ENCODE data around the gene SMIM12. TPM values are rescaled to one million over a fixed set of nuclear protein-coding genes. Genes with fewer than 3 reads are reported as not detected.

SMIM12 gene
- total RNA-seq, 1 experiment from 2014 or later = 41.4 TPM

DNA sequence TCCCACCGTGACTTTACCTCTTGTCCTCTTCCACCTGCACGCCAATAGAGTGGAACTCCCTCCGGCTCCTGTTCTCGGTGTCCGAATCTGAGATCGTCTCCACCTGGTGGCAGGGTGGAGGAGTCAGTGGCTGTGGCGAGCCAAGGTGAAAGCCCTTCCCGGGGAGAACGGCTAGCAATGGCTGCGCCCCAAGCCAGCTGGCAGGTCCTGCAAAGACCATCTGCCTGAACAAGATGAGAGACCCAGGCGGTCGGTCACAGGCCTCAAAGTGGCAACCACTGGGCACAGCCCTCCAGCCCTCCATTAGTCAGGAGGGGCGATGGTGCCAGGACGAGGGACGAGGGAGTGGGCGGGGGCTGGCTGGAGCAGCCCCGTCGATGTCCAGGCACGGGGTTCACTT lies 25.4 kb upstream of the SMIM12 start:
- TF ChIP-seq, protein P1, sequence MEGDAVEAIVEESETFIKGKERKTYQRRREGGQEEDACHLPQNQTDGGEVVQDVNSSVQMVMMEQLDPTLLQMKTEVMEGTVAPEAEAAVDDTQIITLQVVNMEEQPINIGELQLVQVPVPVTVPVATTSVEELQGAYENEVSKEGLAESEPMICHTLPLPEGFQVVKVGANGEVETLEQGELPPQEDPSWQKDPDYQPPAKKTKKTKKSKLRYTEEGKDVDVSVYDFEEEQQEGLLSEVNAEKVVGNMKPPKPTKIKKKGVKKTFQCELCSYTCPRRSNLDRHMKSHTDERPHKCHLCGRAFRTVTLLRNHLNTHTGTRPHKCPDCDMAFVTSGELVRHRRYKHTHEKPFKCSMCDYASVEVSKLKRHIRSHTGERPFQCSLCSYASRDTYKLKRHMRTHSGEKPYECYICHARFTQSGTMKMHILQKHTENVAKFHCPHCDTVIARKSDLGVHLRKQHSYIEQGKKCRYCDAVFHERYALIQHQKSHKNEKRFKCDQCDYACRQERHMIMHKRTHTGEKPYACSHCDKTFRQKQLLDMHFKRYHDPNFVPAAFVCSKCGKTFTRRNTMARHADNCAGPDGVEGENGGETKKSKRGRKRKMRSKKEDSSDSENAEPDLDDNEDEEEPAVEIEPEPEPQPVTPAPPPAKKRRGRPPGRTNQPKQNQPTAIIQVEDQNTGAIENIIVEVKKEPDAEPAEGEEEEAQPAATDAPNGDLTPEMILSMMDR (IDR thresholded peaks at IDR 0.05; ENCODE audit: unreplicated experiment) = no peak
- POLR2A ChIA-PET = interaction anchor here (1.8 kb wide), 1 partner anchor 25 kb away, joined by 4 read pairs; the partner anchor contains the start of gene SMIM12
- no peak for DNase-seq (ENCODE audit: unreplicated experiment)
- Mint-ChIP-seq H3K27ac (ENCODE audit: low read depth, unreplicated experiment) (no peak overlapping the region), H3K9me3 (ENCODE audit: unreplicated experiment) (no peaks in the 10 kb centered on the region), H3K27me3 (ENCODE audit: insufficient read depth, unreplicated experiment) (peaks cover 16% of the 10 kb centered on the region), H3K4me3 (ENCODE audit: unreplicated experiment) (no peak overlapping the region), H3K4me1 (ENCODE audit: insufficient read depth, unreplicated experiment) (no peaks in the 10 kb centered on the region), H3K36me3 (ENCODE audit: insufficient read depth, unreplicated experiment) (no peaks in the 10 kb centered on the region)
- intact Hi-C loops (cut with micrococcal nuclease) = no loop called here
- CTCF ChIA-PET = interaction anchor here (1.0 to 1.2 kb wide), 2 partner anchors 17 to 23 kb away, joined by 4 read pairs; no protein-coding TSS in a partner anchor
- BruUV-seq (replicated peaks) = no TSS peak

DNA sequence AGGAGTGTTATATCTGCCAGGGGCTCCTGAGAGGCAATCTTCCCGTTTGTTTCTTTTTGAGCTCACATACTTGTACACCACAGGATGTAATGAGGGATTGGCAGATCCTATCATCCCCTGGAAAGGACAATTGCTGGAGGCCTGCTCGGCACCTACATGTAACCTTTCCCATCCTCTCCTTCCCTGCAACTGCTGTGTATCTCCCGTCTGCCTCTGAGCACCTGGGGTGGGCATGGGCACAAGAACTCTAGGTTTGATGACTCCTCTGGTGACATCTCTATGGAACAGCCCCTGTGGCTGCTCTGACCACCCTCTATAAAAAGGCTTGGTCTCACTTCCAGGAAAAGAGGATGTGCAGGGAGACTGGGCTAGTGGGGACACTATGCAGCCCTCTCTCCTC lies 25.0 kb upstream of the SMIM12 start:
- H3K27ac Mint-ChIP-seq (ENCODE audit: low read depth, unreplicated experiment) = no peak overlapping the region
- peaks cover 16% of the 10 kb centered on the region for H3K27me3 Mint-ChIP-seq (ENCODE audit: insufficient read depth, unreplicated experiment)
- TF ChIP-seq, protein P1 (IDR thresholded peaks at IDR 0.05; ENCODE audit: unreplicated experiment) = no peak
- H3K4me1 Mint-ChIP-seq (ENCODE audit: insufficient read depth, unreplicated experiment) = no peaks in the 10 kb centered on the region
- ChIA-PET POLR2A (interaction anchor here (1.8 kb wide), 1 partner anchor 25 kb away, joined by 4 read pairs; the partner anchor contains the start of gene SMIM12), CTCF (interaction anchor here (0.5 to 1.2 kb wide), 3 partner anchors 17 to 140 kb away, joined by 3 to 4 read pairs (median 3); no protein-coding TSS in a partner anchor)
- BruUV-seq (replicated peaks) = no TSS peak
- H3K4me3 Mint-ChIP-seq (ENCODE audit: unreplicated experiment) = no peak overlapping the region
- H3K9me3 Mint-ChIP-seq (ENCODE audit: unreplicated experiment) = no peaks in the 10 kb centered on the region
- H3K36me3 Mint-ChIP-seq (ENCODE audit: insufficient read depth, unreplicated experiment) = no peaks in the 10 kb centered on the region
- intact Hi-C loops (cut with micrococcal nuclease) = no loop called here
- no peak for DNase-seq (ENCODE audit: unreplicated experiment)

DNA sequence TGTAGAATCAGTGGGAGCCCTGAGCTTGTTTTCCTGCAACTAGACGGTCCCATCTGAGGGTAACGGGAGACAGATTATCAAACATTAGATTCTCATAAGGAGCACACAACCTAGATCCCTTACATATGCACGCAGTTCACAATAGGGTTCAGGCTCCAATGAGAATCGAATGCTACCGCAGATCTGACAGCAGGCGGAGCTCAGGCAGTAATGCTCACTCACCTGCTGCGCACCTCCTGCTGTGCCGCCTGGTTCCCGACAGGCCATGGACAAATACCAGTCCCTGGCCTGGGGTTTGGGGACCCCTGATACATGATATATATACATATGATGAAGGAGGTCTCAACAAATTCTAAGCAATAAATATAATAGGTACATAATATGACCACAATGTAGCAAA lies 19.7 kb upstream of the SMIM12 start:
- ChIA-PET CTCF (interaction anchor here (0.6 to 1.4 kb wide), 3 partner anchors 12 to 239 kb away, joined by 3 to 5 read pairs (median 3); no protein-coding TSS in a partner anchor), POLR2A (no interaction called here)
- Mint-ChIP-seq H3K27me3 (ENCODE audit: insufficient read depth, unreplicated experiment) (peaks cover 55% of the 10 kb centered on the region), H3K4me1 (ENCODE audit: insufficient read depth, unreplicated experiment) (no peaks in the 10 kb centered on the region), H3K4me3 (ENCODE audit: unreplicated experiment) (no peak overlapping the region), H3K36me3 (ENCODE audit: insufficient read depth, unreplicated experiment) (no peaks in the 10 kb centered on the region), H3K27ac (ENCODE audit: low read depth, unreplicated experiment) (no peak overlapping the region), H3K9me3 (ENCODE audit: unreplicated experiment) (no peaks in the 10 kb centered on the region)
- no peak for DNase-seq (ENCODE audit: unreplicated experiment)
- intact Hi-C loops (cut with micrococcal nuclease) = no loop called here
- no TSS peak for BruUV-seq (replicated peaks)
- TF ChIP-seq, protein P1 (IDR thresholded peaks at IDR 0.05; ENCODE audit: unreplicated experiment) = no peak

DNA sequence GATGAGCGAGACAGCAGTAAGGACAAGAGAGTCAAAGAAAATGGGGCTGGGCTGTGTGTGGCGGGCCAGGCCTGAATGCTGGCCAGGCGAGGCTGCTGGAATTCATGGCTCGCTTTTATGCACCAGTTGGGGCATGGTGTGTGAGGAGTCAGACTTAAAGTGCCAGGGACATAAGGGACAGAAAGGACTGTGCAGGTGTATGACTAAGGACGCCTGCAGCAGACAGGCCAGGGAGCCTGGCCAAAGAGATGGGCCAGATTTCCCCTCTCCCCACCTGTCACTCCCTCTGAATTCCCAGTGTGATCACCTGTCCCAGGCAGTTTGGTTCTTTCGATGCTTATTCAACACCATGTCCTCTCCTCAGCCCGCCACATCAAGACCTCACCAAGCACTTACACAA lies 16.9 kb upstream of the SMIM12 start:
- ChIA-PET POLR2A (no interaction called here), CTCF (no interaction called here)
- no peak for DNase-seq (ENCODE audit: unreplicated experiment)
- intact Hi-C loops (cut with micrococcal nuclease) = no loop called here
- Mint-ChIP-seq H3K9me3 (ENCODE audit: unreplicated experiment) (no peaks in the 10 kb centered on the region), H3K4me1 (ENCODE audit: insufficient read depth, unreplicated experiment) (no peaks in the 10 kb centered on the region), H3K27me3 (ENCODE audit: insufficient read depth, unreplicated experiment) (peaks cover 67% of the 10 kb centered on the region), H3K4me3 (ENCODE audit: unreplicated experiment) (no peak overlapping the region), H3K36me3 (ENCODE audit: insufficient read depth, unreplicated experiment) (no peaks in the 10 kb centered on the region), H3K27ac (ENCODE audit: low read depth, unreplicated experiment) (no peak overlapping the region)
- TF ChIP-seq, protein P1 (IDR thresholded peaks at IDR 0.05; ENCODE audit: unreplicated experiment) = no peak
- no TSS peak for BruUV-seq (replicated peaks)
